ENCODE data around the gene EIF1. TPM values are rescaled to one million over a fixed set of nuclear protein-coding genes. Genes with fewer than 3 reads are reported as not detected.

Gene EIF1
- total RNA-seq, 1 experiment from 2014 or later, result 481 TPM

DNA sequence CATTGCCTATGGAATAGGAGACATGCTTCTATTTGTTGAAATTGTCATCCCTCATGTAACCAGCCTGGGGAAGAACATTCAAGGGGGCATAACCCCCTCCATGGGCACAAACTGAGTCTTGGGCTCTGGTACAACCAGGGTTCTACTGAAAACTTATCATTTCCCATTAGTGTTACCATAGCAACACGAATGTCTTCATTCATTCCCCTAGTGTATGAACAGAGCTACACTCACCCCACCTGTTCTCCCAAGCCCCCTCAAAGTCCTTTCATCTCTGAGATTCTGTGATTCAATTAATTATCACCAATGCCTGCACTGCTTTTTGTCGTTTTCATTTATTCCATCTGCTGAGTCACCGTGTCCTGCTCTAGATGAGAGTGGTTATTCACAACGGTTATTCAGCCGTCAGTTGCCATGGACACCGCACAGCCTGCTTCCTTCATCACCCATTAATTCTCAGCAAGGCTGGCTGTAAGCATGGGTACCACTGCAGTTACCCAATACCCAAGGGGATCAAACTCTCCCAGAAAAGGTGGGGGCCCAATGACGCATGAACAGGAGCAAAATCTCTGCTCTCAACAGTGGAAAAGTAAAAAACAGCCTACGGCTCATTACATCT lies 21.9 kb downstream of the EIF1 start (continued):
- TF ChIP-seq MXD4 (CRISPR knock-in tag; IDR thresholded peaks at IDR 0.05; ENCODE audit: borderline replicate concordance), result no peak
- no peak for TF ChIP-seq FOXJ3 (CRISPR knock-in tag; IDR thresholded peaks at IDR 0.05; ENCODE audit: borderline replicate concordance)
- TF ChIP-seq NFYB (CRISPR knock-in tag; conservative IDR thresholded peaks at IDR 0.05; ENCODE audit: low read depth), result no peak
- no peak for TF ChIP-seq TEAD1 (CRISPR knock-in tag; IDR thresholded peaks at IDR 0.05)
- TF ChIP-seq, protein P1, sequence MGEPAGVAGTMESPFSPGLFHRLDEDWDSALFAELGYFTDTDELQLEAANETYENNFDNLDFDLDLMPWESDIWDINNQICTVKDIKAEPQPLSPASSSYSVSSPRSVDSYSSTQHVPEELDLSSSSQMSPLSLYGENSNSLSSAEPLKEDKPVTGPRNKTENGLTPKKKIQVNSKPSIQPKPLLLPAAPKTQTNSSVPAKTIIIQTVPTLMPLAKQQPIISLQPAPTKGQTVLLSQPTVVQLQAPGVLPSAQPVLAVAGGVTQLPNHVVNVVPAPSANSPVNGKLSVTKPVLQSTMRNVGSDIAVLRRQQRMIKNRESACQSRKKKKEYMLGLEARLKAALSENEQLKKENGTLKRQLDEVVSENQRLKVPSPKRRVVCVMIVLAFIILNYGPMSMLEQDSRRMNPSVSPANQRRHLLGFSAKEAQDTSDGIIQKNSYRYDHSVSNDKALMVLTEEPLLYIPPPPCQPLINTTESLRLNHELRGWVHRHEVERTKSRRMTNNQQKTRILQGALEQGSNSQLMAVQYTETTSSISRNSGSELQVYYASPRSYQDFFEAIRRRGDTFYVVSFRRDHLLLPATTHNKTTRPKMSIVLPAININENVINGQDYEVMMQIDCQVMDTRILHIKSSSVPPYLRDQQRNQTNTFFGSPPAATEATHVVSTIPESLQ (CRISPR knock-in tag; IDR thresholded peaks at IDR 0.05), result no peak
- TF ChIP-seq, protein P2, sequence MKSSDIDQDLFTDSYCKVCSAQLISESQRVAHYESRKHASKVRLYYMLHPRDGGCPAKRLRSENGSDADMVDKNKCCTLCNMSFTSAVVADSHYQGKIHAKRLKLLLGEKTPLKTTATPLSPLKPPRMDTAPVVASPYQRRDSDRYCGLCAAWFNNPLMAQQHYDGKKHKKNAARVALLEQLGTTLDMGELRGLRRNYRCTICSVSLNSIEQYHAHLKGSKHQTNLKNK (CRISPR knock-in tag; IDR thresholded peaks at IDR 0.05), result no peak
- no peak for TF ChIP-seq SMAD3 (CRISPR knock-in tag; IDR thresholded peaks at IDR 0.05; ENCODE audit: borderline replicate concordance)
- no peak for TF ChIP-seq ZBTB21 (CRISPR knock-in tag; IDR thresholded peaks at IDR 0.05; ENCODE audit: borderline replicate concordance)
- no peak for TF ChIP-seq JAZF1 (CRISPR knock-in tag; IDR thresholded peaks at IDR 0.05)

DNA sequence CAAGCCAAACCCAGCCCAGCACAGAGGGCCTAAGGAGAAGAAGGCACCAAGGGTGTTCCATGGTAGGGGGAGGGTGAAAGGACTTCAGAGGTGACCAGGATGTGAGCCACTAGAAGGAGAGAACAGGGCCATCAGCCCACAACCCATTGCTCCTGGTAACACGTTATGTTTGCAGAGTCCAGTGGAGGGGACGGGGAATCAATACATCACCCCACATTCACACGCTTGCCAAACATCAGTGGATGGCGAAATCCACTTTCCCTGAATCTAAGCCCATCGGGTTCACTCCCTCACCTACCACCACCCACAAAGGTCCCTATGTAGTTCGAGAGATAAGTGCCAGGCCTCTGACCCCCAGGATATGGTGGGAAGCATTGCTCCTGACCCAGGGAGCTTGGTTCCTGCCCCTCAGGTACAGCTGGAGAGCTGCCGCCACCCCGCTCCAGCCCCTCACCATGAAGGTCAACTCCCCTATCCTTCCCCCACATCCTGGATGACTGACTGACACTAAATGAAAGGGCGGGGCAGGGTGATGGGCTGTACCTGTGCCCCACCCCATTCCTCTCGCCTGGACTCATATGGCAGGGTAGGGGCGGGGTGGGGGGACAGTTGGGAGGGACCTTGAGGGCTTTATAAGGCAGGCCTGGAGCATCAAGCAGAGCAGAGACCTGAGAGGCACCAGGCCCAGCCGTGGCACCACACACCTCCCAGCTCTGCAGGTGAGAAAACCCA lies 23.1 kb downstream of the EIF1 start, which contains the start of gene GAST:
Gene GAST (plus strand): TSS at position 663 of the 732 bp plus-strand sequence. CDS start 3,106 bp downstream, outside the sequence.
- Mint-ChIP-seq H3K4me1 (0 out of 2 replicates have a peak, but pooled peaks cover 6% of the 10 kb centered on the region), H3K9me3 (peaks cover 7% of the 10 kb centered on the region), H3K27me3 (ENCODE audit: low read depth) (peaks cover 99% of the 10 kb centered on the region), H3K36me3 (no peaks in the 10 kb centered on the region), H3K27ac (no peak within 1 kb of the TSS), H3K4me3 (no peak within 1 kb of the TSS)
- ATAC-seq (no peak), DNase-seq (ENCODE audit: low spot score) (no peak)
- CTCF ChIA-PET, result interaction anchor here (0.6 kb wide), 1 partner anchor 482 kb away, joined by 4 read pairs; no protein-coding TSS in a partner anchor
- POLR2A ChIA-PET, result interaction anchor here (0.6 kb wide), 1 partner anchor 21 kb away, joined by 3 read pairs; no protein-coding TSS in a partner anchor
- TF ChIP-seq, protein P3, sequence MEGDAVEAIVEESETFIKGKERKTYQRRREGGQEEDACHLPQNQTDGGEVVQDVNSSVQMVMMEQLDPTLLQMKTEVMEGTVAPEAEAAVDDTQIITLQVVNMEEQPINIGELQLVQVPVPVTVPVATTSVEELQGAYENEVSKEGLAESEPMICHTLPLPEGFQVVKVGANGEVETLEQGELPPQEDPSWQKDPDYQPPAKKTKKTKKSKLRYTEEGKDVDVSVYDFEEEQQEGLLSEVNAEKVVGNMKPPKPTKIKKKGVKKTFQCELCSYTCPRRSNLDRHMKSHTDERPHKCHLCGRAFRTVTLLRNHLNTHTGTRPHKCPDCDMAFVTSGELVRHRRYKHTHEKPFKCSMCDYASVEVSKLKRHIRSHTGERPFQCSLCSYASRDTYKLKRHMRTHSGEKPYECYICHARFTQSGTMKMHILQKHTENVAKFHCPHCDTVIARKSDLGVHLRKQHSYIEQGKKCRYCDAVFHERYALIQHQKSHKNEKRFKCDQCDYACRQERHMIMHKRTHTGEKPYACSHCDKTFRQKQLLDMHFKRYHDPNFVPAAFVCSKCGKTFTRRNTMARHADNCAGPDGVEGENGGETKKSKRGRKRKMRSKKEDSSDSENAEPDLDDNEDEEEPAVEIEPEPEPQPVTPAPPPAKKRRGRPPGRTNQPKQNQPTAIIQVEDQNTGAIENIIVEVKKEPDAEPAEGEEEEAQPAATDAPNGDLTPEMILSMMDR (IDR thresholded peaks at IDR 0.05), result no peak
- TF ChIP-seq OVOL2 (CRISPR knock-in tag; IDR thresholded peaks at IDR 0.05; ENCODE audit: borderline replicate concordance) (no peak), NR3C1 (CRISPR knock-in tag; conservative IDR thresholded peaks at IDR 0.05; ENCODE audit: low read depth) (no peak), NFE2L1 (CRISPR knock-in tag; IDR thresholded peaks at IDR 0.05) (no peak), RORB (CRISPR knock-in tag; IDR thresholded peaks at IDR 0.05) (no peak), ATF1 (CRISPR knock-in tag; IDR thresholded peaks at IDR 0.05) (no peak), SOX15 (CRISPR knock-in tag; IDR thresholded peaks at IDR 0.05) (no peak)

DNA sequence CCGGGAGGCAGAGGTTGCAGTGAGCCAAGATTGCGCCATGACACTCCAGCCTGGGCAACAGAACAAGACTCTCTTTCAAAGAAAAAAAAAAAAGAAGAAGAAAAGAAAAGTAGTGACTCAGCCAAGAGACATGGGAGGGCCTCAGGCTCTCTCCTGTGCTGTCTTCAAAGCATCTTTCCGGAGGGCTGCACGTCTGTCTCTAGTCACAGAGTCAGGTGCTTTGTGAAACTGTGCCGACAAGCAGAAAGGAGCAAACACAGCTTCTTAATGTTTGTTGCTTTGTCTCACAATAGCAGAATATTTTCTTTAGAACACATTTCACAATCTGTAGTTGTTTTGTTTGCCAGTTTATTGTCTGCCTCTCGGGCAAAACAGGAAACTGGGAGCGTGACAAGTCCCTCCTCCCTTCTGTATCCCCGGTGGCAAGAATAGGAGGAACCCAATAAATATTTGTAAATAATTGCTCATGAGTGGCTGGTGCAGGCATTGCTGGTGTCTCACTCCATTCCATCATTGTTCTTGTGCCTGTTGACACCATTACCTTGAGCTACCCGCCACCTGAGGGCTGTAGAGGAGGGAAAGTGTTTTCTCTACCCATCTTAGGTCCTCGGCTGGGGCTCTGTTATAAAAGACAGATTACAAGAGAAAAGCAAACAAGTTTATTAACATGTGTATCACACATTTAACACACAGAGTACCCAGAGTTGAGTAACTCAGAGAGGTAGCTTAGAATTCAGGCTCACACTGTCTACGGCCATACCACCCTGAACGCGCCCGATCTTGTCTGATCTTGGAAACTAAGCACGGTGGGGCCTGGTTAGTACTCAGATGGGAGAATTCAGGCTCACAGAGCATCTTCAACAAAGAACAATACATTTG lies 29.0 kb downstream of the EIF1 start:
- ChIA-PET CTCF (interaction anchor here (1.2 to 1.6 kb wide), 2 partner anchors 22 to 168 kb away, joined by 3 to 4 read pairs; no protein-coding TSS in a partner anchor), POLR2A (no interaction called here)
- Mint-ChIP-seq H3K4me1 (no peaks in the 10 kb centered on the region), H3K36me3 (no peaks in the 10 kb centered on the region), H3K27me3 (ENCODE audit: low read depth) (peaks cover 69% of the 10 kb centered on the region), H3K9me3 (no peaks in the 10 kb centered on the region), H3K4me3 (no peak overlapping the region), H3K27ac (no peak overlapping the region)
- DNase-seq (ENCODE audit: low spot score), result no peak
- no peak for ATAC-seq
- TF ChIP-seq IRF2 (CRISPR knock-in tag; IDR thresholded peaks at IDR 0.05; ENCODE audit: borderline replicate concordance, low read depth) (no peak), NFYB (CRISPR knock-in tag; conservative IDR thresholded peaks at IDR 0.05; ENCODE audit: low read depth) (no peak), ZNF232 (CRISPR knock-in tag; IDR thresholded peaks at IDR 0.05) (no peak)
- TF ChIP-seq, protein P4, sequence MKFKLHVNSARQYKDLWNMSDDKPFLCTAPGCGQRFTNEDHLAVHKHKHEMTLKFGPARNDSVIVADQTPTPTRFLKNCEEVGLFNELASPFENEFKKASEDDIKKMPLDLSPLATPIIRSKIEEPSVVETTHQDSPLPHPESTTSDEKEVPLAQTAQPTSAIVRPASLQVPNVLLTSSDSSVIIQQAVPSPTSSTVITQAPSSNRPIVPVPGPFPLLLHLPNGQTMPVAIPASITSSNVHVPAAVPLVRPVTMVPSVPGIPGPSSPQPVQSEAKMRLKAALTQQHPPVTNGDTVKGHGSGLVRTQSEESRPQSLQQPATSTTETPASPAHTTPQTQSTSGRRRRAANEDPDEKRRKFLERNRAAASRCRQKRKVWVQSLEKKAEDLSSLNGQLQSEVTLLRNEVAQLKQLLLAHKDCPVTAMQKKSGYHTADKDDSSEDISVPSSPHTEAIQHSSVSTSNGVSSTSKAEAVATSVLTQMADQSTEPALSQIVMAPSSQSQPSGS (CRISPR knock-in tag; IDR thresholded peaks at IDR 0.05; ENCODE audit: borderline replicate concordance, low read depth), result no peak
- TF ChIP-seq, protein P5, sequence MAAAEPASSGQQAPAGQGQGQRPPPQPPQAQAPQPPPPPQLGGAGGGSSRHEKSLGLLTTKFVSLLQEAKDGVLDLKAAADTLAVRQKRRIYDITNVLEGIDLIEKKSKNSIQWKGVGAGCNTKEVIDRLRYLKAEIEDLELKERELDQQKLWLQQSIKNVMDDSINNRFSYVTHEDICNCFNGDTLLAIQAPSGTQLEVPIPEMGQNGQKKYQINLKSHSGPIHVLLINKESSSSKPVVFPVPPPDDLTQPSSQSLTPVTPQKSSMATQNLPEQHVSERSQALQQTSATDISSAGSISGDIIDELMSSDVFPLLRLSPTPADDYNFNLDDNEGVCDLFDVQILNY (CRISPR knock-in tag; IDR thresholded peaks at IDR 0.05), result no peak
- TF ChIP-seq, protein P2 (CRISPR knock-in tag; IDR thresholded peaks at IDR 0.05), result no peak
- TF ChIP-seq, protein P6, sequence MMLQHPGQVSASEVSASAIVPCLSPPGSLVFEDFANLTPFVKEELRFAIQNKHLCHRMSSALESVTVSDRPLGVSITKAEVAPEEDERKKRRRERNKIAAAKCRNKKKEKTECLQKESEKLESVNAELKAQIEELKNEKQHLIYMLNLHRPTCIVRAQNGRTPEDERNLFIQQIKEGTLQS (CRISPR knock-in tag; conservative IDR thresholded peaks at IDR 0.05), result no peak
- TF ChIP-seq, protein P7, sequence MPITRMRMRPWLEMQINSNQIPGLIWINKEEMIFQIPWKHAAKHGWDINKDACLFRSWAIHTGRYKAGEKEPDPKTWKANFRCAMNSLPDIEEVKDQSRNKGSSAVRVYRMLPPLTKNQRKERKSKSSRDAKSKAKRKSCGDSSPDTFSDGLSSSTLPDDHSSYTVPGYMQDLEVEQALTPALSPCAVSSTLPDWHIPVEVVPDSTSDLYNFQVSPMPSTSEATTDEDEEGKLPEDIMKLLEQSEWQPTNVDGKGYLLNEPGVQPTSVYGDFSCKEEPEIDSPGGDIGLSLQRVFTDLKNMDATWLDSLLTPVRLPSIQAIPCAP (CRISPR knock-in tag; IDR thresholded peaks at IDR 0.05), result no peak

All from WTC11 (cell line).